HCT116 (cell line): ENCODE data around the gene KRTAP10-8. TPM values are rescaled to one million over a fixed set of nuclear protein-coding genes. Genes with fewer than 3 reads are reported as not detected.

Experiments
- ATAC-seq: fragments of 200-7000 bp; cut with Tn5 transposase; 2 replicates; pipeline ENCODE4 v1.9.1; 2020; ENCODE audit warnings: mild to moderate bottlenecking, moderate library complexity
- BruUV-seq: library from RNA; stranded (reverse); fragments of 400-500 nt; replicated peaks from 2 replicates; lab custom pipeline; 2021; lab: Mats Ljungman, UMichigan
- CTCF ChIA-PET: fragments of 300-600 bp; sonication (Branson Sonifier 250); formaldehyde crosslinking; loops from one replicate; lab custom pipeline; 2021; ENCODE audit warnings: antibody characterized with exemption; lab: Charles Lee
- POLR2A ChIA-PET: fragments of 300-600, 350-600 bp; sonication (Branson Sonifier 250); formaldehyde crosslinking; loops from one replicate; lab custom pipeline; 2021; ENCODE audit warnings: antibody characterized with exemption; lab: Charles Lee
- RAD21 ChIA-PET, 2 experiments: fragments of 300-600 bp; sonication (Branson Sonifier 250); formaldehyde crosslinking; loops; one replicate each; lab custom pipeline; 2023; ENCODE audit warnings: low total read pairs in 2 of 2; ENCODE audit not compliant: uncharacterized antibody in 2 of 2, unreplicated experiment in 2 of 2, low non-redundant PET in 1 of 2; lab: Charles Lee
- DNase-seq: peaks from one replicate; pipeline ENCODE4 v3.0.0-alpha.2; 2010; ENCODE audit warnings: low read depth, low spot score
- H2AFZ ChIP-seq: fragments of 200-600 bp; shearing (Covaris generic), sonication (generic); 2 replicates; pipeline ENCODE4 v1.6.1; 2017; ENCODE audit warnings: low read depth, mixed run types, mixed read lengths, antibody characterized with exemption, low read length; ENCODE audit not compliant: poor library complexity, severe bottlenecking
- H3K27ac ChIP-seq: 2 replicates; pipeline ENCODE4 v1.5.1; 2012; ENCODE audit warnings: low read depth, low read length
- H3K27me3 ChIP-seq: fragments of 200-600 bp; sonication (generic); 2 replicates; pipeline ENCODE4 v1.6.1; 2016; ENCODE audit warnings: mixed run types, low read length, mixed read lengths; ENCODE audit not compliant: insufficient read depth
- H3K36me3 ChIP-seq, 2 experiments: fragments of 200-500 bp in 1 of 2; fragments of 200-600 bp in 1 of 2; sonication (Bioruptor generic) in 1 of 2; sonication (generic) in 1 of 2; 2 replicates each; pipeline versions ENCODE4 v1.5.1 to v1.6.1; 2014 to 2016; ENCODE audit warnings: low read length in 2 of 2, inconsistent platforms in 1 of 2, mixed read lengths in 1 of 2, mixed run types in 1 of 2; ENCODE audit not compliant: insufficient read depth in 2 of 2, control insufficient read depth in 1 of 2
- H3K4me1 ChIP-seq, 2 experiments: fragments of 200-600 bp in 1 of 2; sonication (generic) in 1 of 2; 2 replicates each; pipeline versions ENCODE4 v1.5.1 to v1.6.1; 2012 to 2017; ENCODE audit warnings: low read length in 2 of 2, inconsistent platforms in 1 of 2, mild to moderate bottlenecking in 1 of 2, mixed read lengths in 1 of 2, mixed run types in 1 of 2, moderate library complexity in 1 of 2; ENCODE audit not compliant: insufficient read depth in 2 of 2, control insufficient read depth in 1 of 2
- H3K4me2 ChIP-seq: fragments of 200-600 bp; sonication (generic); 2 replicates; pipeline ENCODE4 v1.6.1; 2017; ENCODE audit warnings: mixed run types, low read length, mixed read lengths
- H3K4me3 ChIP-seq, 2 experiments: fragments of 200-600 bp in 1 of 2; sonication (generic) in 1 of 2; replicated peaks in 1 of 2; 2 replicates each; pipeline ENCODE4 v1.5.1; 2011 to 2016; ENCODE audit warnings: low read length in 2 of 2, control low read depth in 1 of 2, low read depth in 1 of 2, mild to moderate bottlenecking in 1 of 2, mixed read lengths in 1 of 2, mixed run types in 1 of 2
- H3K79me2 ChIP-seq: fragments of 200-600 bp; sonication (generic); 2 replicates; pipeline ENCODE4 v1.6.1; 2017; ENCODE audit warnings: mild to moderate bottlenecking, mixed run types, low read length, moderate library complexity, mixed read lengths; ENCODE audit not compliant: insufficient read depth
- H3K9ac ChIP-seq: fragments of 200-600 bp; sonication (generic); 2 replicates; pipeline ENCODE4 v1.6.1; 2016; ENCODE audit warnings: low read length, mixed read lengths
- H3K9me2 ChIP-seq: fragments of 200-600 bp; sonication (generic), shearing (Covaris generic); 2 replicates; pipeline ENCODE4 v1.6.1; 2017; ENCODE audit warnings: mixed run types, mild to moderate bottlenecking, moderate library complexity; ENCODE audit not compliant: insufficient read depth
- H3K9me3 ChIP-seq, 2 experiments: fragments of 200-500 bp in 1 of 2; fragments of 200-600 bp in 1 of 2; sonication (Bioruptor generic) in 1 of 2; sonication (generic) in 1 of 2; 2 replicates each; pipeline ENCODE4 v1.6.1; 2014 to 2017; ENCODE audit warnings: low read length in 2 of 2, mixed read lengths in 2 of 2, inconsistent platforms in 1 of 2, low read depth in 1 of 2, mild to moderate bottlenecking in 1 of 2, mixed run types in 1 of 2, moderate library complexity in 1 of 2; ENCODE audit not compliant: control insufficient read depth in 1 of 2, insufficient read depth in 1 of 2
- H4K20me1 ChIP-seq: fragments of 200-600 bp; sonication (generic), shearing (Covaris generic); 2 replicates; pipeline ENCODE4 v1.6.1; 2017; ENCODE audit warnings: mixed run types, mild to moderate bottlenecking, moderate library complexity; ENCODE audit not compliant: insufficient read depth
- CEBPB ChIP-seq: IDR thresholded peaks from 2 replicates; pipeline ENCODE4 v1.6.1; 2012; ENCODE audit warnings: low read depth
- FOSL1 ChIP-seq: IDR thresholded peaks from 2 replicates; pipeline ENCODE4 v1.6.1; 2012; ENCODE audit warnings: low read depth
- POLR2AphosphoS5 ChIP-seq: IDR thresholded peaks from 2 replicates; pipeline ENCODE4 v1.6.1; 2011; ENCODE audit warnings: mild to moderate bottlenecking, low read depth, low read length, moderate library complexity
- RAD21 ChIP-seq: IDR thresholded peaks from 2 replicates; pipeline ENCODE4 v1.6.1; 2012; ENCODE audit warnings: low read depth, mild to moderate bottlenecking
- SRF ChIP-seq: IDR thresholded peaks from 2 replicates; pipeline ENCODE4 v1.6.1; 2012; ENCODE audit warnings: low read depth
- intact Hi-C: fragments of 100-400 bp; cut with micrococcal nuclease; formaldehyde crosslinking; loops from 2 replicates; pipeline ENCODE4 v1.10.0; 2022
- total RNA-seq: library from RNA; stranded (reverse); gene quantifications from one replicate; pipeline ENCODE4 v1.2.1, GENCODE V29; 2021; ENCODE audit not compliant: unreplicated experiment
- TF ChIP-seq, protein P1 (sequence below), 3 experiments: fragments of 200-600 bp in 1 of 3; sonication (generic) in 1 of 3; IDR thresholded peaks in 2 of 3; conservative IDR thresholded peaks in 1 of 3; 2 replicates each; pipeline ENCODE4 v1.5.1; 2012 to 2017; ENCODE audit warnings: low read depth in 2 of 3, low read length in 2 of 3, antibody characterized with exemption in 1 of 3, borderline replicate concordance in 1 of 3, control low read depth in 1 of 3, mild to moderate bottlenecking in 1 of 3, mixed read lengths in 1 of 3, mixed run types in 1 of 3, moderate library complexity in 1 of 3; ENCODE audit not compliant: insufficient read depth in 1 of 3
- TF ChIP-seq, protein P2 (sequence below): IDR thresholded peaks from 2 replicates; pipeline ENCODE4 v1.6.1; 2011; ENCODE audit warnings: mild to moderate bottlenecking, low read length, moderate library complexity; ENCODE audit not compliant: insufficient replicate concordance; ENCODE audit errors: extremely low read depth
- TF ChIP-seq, protein P3 (sequence below): IDR thresholded peaks from 2 replicates; pipeline ENCODE4 v1.6.1; 2012; ENCODE audit warnings: low read depth

Gene KRTAP10-8
- total RNA-seq, 1 experiment from 2014 or later = not detected

DNA sequence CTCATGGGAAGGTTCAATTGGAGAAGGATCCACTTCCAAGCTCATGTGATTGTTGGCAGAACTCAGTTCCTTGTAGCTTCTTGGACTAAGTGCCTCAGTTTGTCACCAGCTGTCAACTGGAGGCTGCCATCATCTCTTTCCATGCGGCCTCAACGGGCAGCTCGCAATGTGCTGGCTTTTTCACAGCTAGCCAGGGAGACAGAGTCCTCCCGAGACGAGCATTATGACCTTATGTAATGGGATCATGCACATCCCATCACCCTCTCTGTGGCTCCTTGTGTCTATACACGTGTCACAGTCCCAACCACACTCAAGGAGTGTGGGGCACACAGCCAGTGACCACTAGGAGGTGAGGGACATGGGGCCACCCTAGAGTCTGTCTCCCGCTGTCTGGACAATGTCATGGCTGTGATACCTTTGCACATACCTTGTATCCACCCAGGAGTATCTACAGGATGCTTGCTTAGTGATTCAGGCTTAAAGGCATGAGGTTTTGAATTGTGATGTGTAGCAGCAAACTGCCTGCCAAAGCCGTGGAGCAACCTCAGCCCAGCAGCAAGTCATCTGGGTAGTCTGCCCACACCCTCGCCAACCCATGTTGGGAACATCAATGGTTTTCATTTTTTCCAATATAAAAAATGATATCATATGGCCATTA, 15.7 kb upstream of the KRTAP10-8 start:
- intact Hi-C loops = no loop called here
- Histone ChIP-seq H3K79me2 (no peaks in the 10 kb centered on the region), H3K36me3 (no peaks in the 10 kb centered on the region), H3K4me3 (no peak overlapping the region), H3K4me1 (peaks cover 0 to 3% of the 10 kb centered on the region in 2 experiments; a peak in 1 of 4 replicates), H3K9me2 (no peaks in the 10 kb centered on the region), H4K20me1 (no peaks in the 10 kb centered on the region), H3K9ac (no peak overlapping the region), H2AFZ (no peak overlapping the region), H3K27ac (no peak overlapping the region), H3K4me2 (no peak overlapping the region), H3K9me3 (no peaks in the 10 kb centered on the region), H3K27me3 (no peaks in the 10 kb centered on the region)
- ChIA-PET CTCF (no interaction called here), POLR2A (no interaction called here), RAD21 (interaction anchor here in 1 of 2 experiments (0.6 kb wide), 1 partner anchor 87 kb away, joined by 5 read pairs; no protein-coding TSS in a partner anchor)
- TF ChIP-seq POLR2AphosphoS5 (no peak), RAD21 (no peak), CEBPB (no peak), SRF (no peak), FOSL1 (no peak)
- TF ChIP-seq, protein P1, sequence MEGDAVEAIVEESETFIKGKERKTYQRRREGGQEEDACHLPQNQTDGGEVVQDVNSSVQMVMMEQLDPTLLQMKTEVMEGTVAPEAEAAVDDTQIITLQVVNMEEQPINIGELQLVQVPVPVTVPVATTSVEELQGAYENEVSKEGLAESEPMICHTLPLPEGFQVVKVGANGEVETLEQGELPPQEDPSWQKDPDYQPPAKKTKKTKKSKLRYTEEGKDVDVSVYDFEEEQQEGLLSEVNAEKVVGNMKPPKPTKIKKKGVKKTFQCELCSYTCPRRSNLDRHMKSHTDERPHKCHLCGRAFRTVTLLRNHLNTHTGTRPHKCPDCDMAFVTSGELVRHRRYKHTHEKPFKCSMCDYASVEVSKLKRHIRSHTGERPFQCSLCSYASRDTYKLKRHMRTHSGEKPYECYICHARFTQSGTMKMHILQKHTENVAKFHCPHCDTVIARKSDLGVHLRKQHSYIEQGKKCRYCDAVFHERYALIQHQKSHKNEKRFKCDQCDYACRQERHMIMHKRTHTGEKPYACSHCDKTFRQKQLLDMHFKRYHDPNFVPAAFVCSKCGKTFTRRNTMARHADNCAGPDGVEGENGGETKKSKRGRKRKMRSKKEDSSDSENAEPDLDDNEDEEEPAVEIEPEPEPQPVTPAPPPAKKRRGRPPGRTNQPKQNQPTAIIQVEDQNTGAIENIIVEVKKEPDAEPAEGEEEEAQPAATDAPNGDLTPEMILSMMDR (IDR thresholded peaks at IDR 0.05 in 2 of 3, conservative IDR thresholded peaks at IDR 0.05 in 1 of 3; ENCODE audit: borderline replicate concordance in 1 of 3, insufficient read depth in 1 of 3, low read depth in 2 of 3, low read length in 2 of 3) = no peak
- TF ChIP-seq, protein P2, sequence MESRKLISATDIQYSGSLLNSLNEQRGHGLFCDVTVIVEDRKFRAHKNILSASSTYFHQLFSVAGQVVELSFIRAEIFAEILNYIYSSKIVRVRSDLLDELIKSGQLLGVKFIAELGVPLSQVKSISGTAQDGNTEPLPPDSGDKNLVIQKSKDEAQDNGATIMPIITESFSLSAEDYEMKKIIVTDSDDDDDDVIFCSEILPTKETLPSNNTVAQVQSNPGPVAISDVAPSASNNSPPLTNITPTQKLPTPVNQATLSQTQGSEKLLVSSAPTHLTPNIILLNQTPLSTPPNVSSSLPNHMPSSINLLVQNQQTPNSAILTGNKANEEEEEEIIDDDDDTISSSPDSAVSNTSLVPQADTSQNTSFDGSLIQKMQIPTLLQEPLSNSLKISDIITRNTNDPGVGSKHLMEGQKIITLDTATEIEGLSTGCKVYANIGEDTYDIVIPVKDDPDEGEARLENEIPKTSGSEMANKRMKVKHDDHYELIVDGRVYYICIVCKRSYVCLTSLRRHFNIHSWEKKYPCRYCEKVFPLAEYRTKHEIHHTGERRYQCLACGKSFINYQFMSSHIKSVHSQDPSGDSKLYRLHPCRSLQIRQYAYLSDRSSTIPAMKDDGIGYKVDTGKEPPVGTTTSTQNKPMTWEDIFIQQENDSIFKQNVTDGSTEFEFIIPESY = no peak
- TF ChIP-seq, protein P3, sequence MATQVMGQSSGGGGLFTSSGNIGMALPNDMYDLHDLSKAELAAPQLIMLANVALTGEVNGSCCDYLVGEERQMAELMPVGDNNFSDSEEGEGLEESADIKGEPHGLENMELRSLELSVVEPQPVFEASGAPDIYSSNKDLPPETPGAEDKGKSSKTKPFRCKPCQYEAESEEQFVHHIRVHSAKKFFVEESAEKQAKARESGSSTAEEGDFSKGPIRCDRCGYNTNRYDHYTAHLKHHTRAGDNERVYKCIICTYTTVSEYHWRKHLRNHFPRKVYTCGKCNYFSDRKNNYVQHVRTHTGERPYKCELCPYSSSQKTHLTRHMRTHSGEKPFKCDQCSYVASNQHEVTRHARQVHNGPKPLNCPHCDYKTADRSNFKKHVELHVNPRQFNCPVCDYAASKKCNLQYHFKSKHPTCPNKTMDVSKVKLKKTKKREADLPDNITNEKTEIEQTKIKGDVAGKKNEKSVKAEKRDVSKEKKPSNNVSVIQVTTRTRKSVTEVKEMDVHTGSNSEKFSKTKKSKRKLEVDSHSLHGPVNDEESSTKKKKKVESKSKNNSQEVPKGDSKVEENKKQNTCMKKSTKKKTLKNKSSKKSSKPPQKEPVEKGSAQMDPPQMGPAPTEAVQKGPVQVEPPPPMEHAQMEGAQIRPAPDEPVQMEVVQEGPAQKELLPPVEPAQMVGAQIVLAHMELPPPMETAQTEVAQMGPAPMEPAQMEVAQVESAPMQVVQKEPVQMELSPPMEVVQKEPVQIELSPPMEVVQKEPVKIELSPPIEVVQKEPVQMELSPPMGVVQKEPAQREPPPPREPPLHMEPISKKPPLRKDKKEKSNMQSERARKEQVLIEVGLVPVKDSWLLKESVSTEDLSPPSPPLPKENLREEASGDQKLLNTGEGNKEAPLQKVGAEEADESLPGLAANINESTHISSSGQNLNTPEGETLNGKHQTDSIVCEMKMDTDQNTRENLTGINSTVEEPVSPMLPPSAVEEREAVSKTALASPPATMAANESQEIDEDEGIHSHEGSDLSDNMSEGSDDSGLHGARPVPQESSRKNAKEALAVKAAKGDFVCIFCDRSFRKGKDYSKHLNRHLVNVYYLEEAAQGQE = no peak
- ATAC-seq (no peak), DNase-seq (no peak)
- no TSS peak for BruUV-seq
